ENCODE measurements around the gene E2F1. TPM values are rescaled to one million over a fixed set of nuclear protein-coding genes. Genes with fewer than 3 reads are reported as not detected.

The E2F1 gene
- total and polyA plus RNA-seq, 2 donors (not counting 3 experiments of a cell fraction or from before 2014, with no cell fraction given): 20.7 to 29.6 TPM

DNA sequence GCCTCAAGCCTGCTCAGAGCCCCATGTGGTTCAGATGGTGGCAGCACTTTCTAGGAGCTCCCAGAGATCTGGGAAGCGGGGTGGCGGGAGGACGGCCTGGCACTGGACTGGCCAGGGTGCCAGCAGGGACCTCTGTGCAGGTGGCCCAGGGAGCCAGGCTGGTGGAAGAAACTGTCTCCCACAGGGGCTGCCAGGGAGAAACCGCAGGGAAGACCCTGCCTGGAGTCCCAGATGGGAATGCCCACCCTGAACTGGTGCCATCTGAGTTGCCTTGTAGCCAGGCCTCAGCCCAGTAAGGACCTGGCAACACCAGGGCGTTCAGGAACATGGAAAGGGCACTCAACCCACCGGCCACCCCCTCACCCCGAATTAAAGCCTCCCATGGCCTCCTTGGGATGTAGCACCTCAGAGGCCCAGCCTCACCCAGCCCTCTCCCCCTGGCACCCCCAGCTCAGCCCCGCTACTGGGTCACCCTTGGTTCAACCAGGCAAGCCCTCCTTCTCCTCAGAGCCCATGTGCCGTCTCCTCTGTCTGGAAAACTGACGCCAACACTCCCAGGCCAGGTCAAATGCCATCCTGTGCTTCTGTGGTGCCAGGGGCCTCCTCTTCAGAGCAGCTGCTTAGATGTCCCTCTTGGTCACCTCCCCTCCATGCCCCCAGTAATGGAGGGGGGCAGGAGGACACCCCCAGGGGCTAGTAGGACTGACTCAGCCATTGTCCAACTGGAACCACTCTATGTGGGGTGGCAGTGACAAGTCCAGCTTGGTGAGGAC lies 30.0 kb downstream of the E2F1 start:
- H3K27ac ChIP-seq (ENCODE audit: insufficient read depth, low read depth, low read length): no peak overlapping the region
- H3K36me3 ChIP-seq (ENCODE audit: control insufficient read depth in 2 of 2, extremely low read depth in 1 of 2, insufficient read depth in 2 of 2, low read length in 2 of 2): no peaks in the 10 kb centered on the region
- intact Hi-C loops (cut with micrococcal nuclease): no loop called here

More for the DNA sequence above, 30.0 kb downstream of the E2F1 start:
- H3K9me3 ChIP-seq (replicated peaks; ENCODE audit: control insufficient read depth, insufficient read depth, low read length): no peaks in the 10 kb centered on the region
- no peak overlapping the region for H2AFZ ChIP-seq (ENCODE audit: low read depth, low read length)
- POLR2A ChIA-PET: no interaction called here
- H3K79me2 ChIP-seq (ENCODE audit: control insufficient read depth, insufficient read depth, low read length): no peaks in the 10 kb centered on the region
- H3K9ac ChIP-seq (replicated peaks; ENCODE audit: extremely low read depth, insufficient read depth, low read length): no peak overlapping the region
- no peaks in the 10 kb centered on the region for H3K27me3 ChIP-seq (ENCODE audit: control insufficient read depth in 2 of 2, insufficient read depth in 2 of 2, low read length in 2 of 2)
- no peak overlapping the region for H3K4me3 ChIP-seq (replicated peaks in 1 of 3; ENCODE audit: insufficient read depth in 1 of 3, low read depth in 1 of 3, low read length in 3 of 3)
- H3K4me1 ChIP-seq (ENCODE audit: control insufficient read depth, extremely low read depth, insufficient read depth, low read length): no peaks in the 10 kb centered on the region
- H4K20me1 ChIP-seq (replicated peaks; ENCODE audit: control insufficient read depth, extremely low read depth, insufficient read depth, low read length): no peaks in the 10 kb centered on the region
- dilution Hi-C loops (cut with MboI; ENCODE audit: extremely low pct_ligation_motif_present, low sequenced_read_pairs): no loop called here
- H3K4me2 ChIP-seq (ENCODE audit: insufficient read depth, low read length): no peak overlapping the region
- FAIRE-seq (no peak), DNase-seq (ENCODE audit: low read depth, low spot score) (no peak)
- no peak for TF ChIP-seq GATA2 (IDR thresholded peaks at IDR 0.05; ENCODE audit: insufficient read depth, insufficient read length, low read depth, low read length)
- no peak for TF ChIP-seq POLR2AphosphoS5 (IDR thresholded peaks at IDR 0.05; ENCODE audit: insufficient read depth, low read depth, low read length)
- TF ChIP-seq MAX (IDR thresholded peaks at IDR 0.05; ENCODE audit: insufficient read depth, insufficient read length): no peak
- no peak for TF ChIP-seq JUN (IDR thresholded peaks at IDR 0.05; ENCODE audit: borderline replicate concordance, insufficient read depth, insufficient read length, low read depth)
- TF ChIP-seq MYC (IDR thresholded peaks at IDR 0.05; ENCODE audit: low read depth, low read length): no peak
- no peak for TF ChIP-seq EZH2 (IDR thresholded peaks at IDR 0.05; ENCODE audit: borderline replicate concordance, low read depth, low read length, severe bottlenecking)
- TF ChIP-seq CTCF (IDR thresholded peaks at IDR 0.05; ENCODE audit: extremely low read depth in 1 of 2, insufficient read depth in 1 of 2, low read depth in 1 of 2, low read length in 2 of 2): no peak
- TF ChIP-seq FOS (IDR thresholded peaks at IDR 0.05; ENCODE audit: borderline replicate concordance, insufficient read depth, low read length): no peak
- TF ChIP-seq POLR2A (IDR thresholded peaks at IDR 0.05; ENCODE audit: low read depth, low read length): no peak
- BruUV-seq (replicated peaks): no TSS peak
- CTCF ChIA-PET: interaction anchor here (0.9 to 1.2 kb wide), 2 partner anchors 11 to 199 kb away, joined by 3 to 4 read pairs; no protein-coding TSS in a partner anchor
- no peaks in the 10 kb centered on the region for H3K9me1 ChIP-seq (replicated peaks; ENCODE audit: control insufficient read depth, extremely low read depth, insufficient read depth, low read length)
